ENCODE results near the gene HRNR. TPM values are rescaled to one million over a fixed set of nuclear protein-coding genes. Genes with fewer than 3 reads are reported as not detected.

The HRNR gene
- polyA plus RNA-seq, 3 donors: not detected

DNA sequence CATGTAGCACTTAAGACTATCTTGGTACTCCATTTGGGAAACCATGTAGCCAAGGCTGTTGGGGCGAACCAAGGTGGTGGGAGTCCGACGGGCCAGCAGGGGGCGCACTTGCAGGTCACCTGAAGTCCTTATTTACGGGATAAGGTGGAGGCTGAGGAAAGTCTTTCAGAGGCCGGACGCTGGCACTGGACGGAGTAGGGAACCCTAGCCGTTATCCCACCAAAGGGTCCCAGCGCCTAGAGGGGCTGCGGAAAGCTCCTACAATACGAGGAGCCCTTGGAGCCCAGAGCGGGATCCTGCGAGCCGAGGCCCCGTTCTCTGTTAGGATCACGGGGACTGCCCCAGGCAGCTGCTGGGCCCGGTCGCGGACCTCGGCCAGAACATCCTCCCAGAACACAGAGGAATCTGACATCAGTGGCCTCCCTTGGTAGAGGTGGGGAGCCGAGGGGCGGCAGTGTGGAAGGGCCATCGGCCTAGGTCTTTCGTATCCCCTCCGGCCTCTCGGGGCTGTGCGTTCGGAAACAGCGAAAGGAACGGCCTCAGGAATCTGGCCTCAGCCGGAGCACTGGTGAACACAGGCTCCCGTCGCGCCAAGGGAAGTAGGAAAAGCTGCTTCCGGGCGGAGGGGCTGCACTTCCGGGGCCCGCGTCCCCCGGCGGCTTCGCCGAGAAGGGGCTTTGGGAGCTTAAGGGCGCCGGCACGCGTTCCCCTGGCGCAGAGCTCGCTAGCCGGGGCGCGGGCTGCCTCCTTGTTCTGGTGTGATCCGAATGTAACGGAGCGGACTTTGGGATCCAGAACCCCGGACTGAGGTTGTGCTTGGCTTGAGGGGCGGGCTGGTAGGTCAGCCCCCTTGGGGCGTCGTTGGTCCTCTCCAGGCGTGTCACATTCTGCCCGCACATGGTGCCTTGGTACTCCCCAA is 35.1 kb downstream of the HRNR start:
- peaks cover 12 to 34% (median 23%) of the 10 kb centered on the region in 3 donors for H3K27me3 Mint-ChIP-seq (ENCODE audit: low read depth in 3 of 3)
- no peak overlapping the region for H3K27ac Mint-ChIP-seq
- peak overlapping the region; percentile 78 to 87 for H3K4me3 Mint-ChIP-seq
- Histone ChIP-seq H3K4me3 (replicated peaks in 1 of 3; ENCODE audit: low read depth in 2 of 3, low read length in 3 of 3) (peak overlapping the region; percentile 30 to 82 (median 35)), H3K9ac (ENCODE audit: insufficient read depth, low read length, poor library complexity, severe bottlenecking) (peak overlapping the region; percentile 66), H3K9me3 (replicated peaks in 1 of 2; ENCODE audit: control insufficient read depth in 1 of 2, insufficient read depth in 1 of 2, low read length in 2 of 2) (no peaks in the 10 kb centered on the region), H3K79me2 (ENCODE audit: insufficient read depth, low read length) (no peaks in the 10 kb centered on the region), H3K27ac (ENCODE audit: low read depth in 1 of 2, low read length in 2 of 2) (no peak overlapping the region), H4K20me1 (ENCODE audit: insufficient read depth, low read length) (no peaks in the 10 kb centered on the region), H3K4me1 (ENCODE audit: control insufficient read depth in 1 of 2, insufficient read depth in 2 of 2, low read length in 2 of 2) (peaks cover 15 to 20% of the 10 kb centered on the region in 2 donors), H3K4me2 (replicated peaks; ENCODE audit: extremely low read depth, low read length, poor library complexity, severe bottlenecking) (peak overlapping the region; percentile 99), H3K36me3 (replicated peaks in 1 of 2; ENCODE audit: control insufficient read depth in 1 of 2, insufficient read depth in 2 of 2, low read length in 2 of 2) (no peaks in the 10 kb centered on the region), H2AFZ (ENCODE audit: insufficient read depth, low read depth, low read length, poor library complexity, severe bottlenecking) (peak overlapping the region; percentile 91), H3K27me3 (ENCODE audit: control insufficient read depth in 2 of 2, insufficient read depth in 2 of 2, low read length in 2 of 2) (peaks cover 0 to 15% of the 10 kb centered on the region in 2 donors)
- TF ChIP-seq, protein P1, sequence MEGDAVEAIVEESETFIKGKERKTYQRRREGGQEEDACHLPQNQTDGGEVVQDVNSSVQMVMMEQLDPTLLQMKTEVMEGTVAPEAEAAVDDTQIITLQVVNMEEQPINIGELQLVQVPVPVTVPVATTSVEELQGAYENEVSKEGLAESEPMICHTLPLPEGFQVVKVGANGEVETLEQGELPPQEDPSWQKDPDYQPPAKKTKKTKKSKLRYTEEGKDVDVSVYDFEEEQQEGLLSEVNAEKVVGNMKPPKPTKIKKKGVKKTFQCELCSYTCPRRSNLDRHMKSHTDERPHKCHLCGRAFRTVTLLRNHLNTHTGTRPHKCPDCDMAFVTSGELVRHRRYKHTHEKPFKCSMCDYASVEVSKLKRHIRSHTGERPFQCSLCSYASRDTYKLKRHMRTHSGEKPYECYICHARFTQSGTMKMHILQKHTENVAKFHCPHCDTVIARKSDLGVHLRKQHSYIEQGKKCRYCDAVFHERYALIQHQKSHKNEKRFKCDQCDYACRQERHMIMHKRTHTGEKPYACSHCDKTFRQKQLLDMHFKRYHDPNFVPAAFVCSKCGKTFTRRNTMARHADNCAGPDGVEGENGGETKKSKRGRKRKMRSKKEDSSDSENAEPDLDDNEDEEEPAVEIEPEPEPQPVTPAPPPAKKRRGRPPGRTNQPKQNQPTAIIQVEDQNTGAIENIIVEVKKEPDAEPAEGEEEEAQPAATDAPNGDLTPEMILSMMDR (IDR thresholded peaks at IDR 0.05): peak; percentile 97
- H3K9me3 Mint-ChIP-seq: peaks cover 0 to 3% (median 0%) of the 10 kb centered on the region in 7 donors
- intact Hi-C loops (cut with micrococcal nuclease): loop anchor here in 1 of 2 donors (2.0 kb wide), 1 partner anchor 270 kb away; no protein-coding TSS in a partner anchor
- no peaks in the 10 kb centered on the region for H3K36me3 Mint-ChIP-seq
- 8% methylated on average over 54 of the region's 62 CpGs for WGBS (ENCODE audit: insufficient coverage)
- peaks cover 27% of the 10 kb centered on the region for H3K4me1 Mint-ChIP-seq
- peak; percentile 59 to 71 (median 66) for DNase-seq

DNA sequence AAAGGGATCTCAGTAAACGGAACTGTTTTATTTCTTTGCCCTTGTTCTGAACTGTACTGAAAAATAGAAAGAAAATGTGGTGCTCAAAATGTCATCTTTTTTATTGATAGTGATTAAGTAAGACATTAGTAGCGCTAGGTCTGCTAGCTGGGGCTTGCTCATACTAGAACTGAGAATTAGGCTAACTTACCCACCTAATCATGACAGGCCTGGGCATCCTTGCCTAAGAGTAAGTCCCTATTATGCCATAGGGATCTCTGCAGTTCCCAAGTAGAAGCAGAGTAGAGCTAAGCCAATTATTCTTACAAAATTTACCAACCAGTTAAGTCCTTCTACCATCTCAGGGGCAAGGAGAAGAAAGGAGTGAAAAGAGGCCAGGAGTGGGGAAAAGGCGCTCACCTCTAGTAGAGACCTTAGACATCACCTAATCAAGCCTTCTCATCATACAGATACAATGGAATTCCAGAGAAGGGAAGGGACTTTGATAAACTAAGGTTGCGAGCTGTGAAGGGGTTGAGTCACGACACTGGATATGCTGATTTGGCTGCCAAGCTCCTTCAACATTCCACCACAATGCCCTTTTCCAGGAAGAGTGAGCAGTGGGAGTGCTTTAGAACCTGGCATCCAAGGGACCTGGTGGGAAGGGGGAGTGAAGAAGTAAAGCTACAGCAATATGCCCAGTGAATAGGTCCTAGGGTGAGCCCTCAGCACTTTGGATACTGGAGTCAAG is 37.3 kb downstream of the HRNR start:
- WGBS (ENCODE audit: insufficient coverage): no CpG with 5 or more reads among the region's 5 CpGs
- intact Hi-C loops (cut with micrococcal nuclease): no loop called here
- H3K79me2 ChIP-seq (ENCODE audit: insufficient read depth, low read length): no peaks in the 10 kb centered on the region
- H3K27ac ChIP-seq (ENCODE audit: low read depth in 1 of 2, low read length in 2 of 2): no peak overlapping the region
- Mint-ChIP-seq H3K4me1 (peaks cover 35% of the 10 kb centered on the region), H3K9me3 (peaks cover 0 to 3% (median 0%) of the 10 kb centered on the region in 7 donors), H3K4me3 (no peak overlapping the region), H3K36me3 (no peaks in the 10 kb centered on the region), H3K27me3 (ENCODE audit: low read depth in 3 of 3) (peaks cover 11 to 25% (median 23%) of the 10 kb centered on the region in 3 donors), H3K27ac (peak overlapping the region in 1 of 7 donors; percentile 78)
- H3K9ac ChIP-seq (ENCODE audit: insufficient read depth, low read length, poor library complexity, severe bottlenecking): no peak overlapping the region
- H3K4me3 ChIP-seq (replicated peaks in 1 of 3; ENCODE audit: low read depth in 2 of 3, low read length in 3 of 3): no peak overlapping the region
- no peak for DNase-seq
- H3K4me1 ChIP-seq (ENCODE audit: control insufficient read depth in 1 of 2, insufficient read depth in 2 of 2, low read length in 2 of 2): peaks cover 15 to 20% of the 10 kb centered on the region in 2 donors
- peaks cover 0 to 15% of the 10 kb centered on the region in 2 donors for H3K27me3 ChIP-seq (ENCODE audit: control insufficient read depth in 2 of 2, insufficient read depth in 2 of 2, low read length in 2 of 2)
- H2AFZ ChIP-seq (ENCODE audit: insufficient read depth, low read depth, low read length, poor library complexity, severe bottlenecking): no peak overlapping the region
- H4K20me1 ChIP-seq (ENCODE audit: insufficient read depth, low read length): no peaks in the 10 kb centered on the region
- H3K36me3 ChIP-seq (replicated peaks in 1 of 2; ENCODE audit: control insufficient read depth in 1 of 2, insufficient read depth in 2 of 2, low read length in 2 of 2): no peaks in the 10 kb centered on the region
- H3K4me2 ChIP-seq (replicated peaks; ENCODE audit: extremely low read depth, low read length, poor library complexity, severe bottlenecking): no peak overlapping the region
- TF ChIP-seq, protein P1 (IDR thresholded peaks at IDR 0.05): no peak
- H3K9me3 ChIP-seq (replicated peaks in 1 of 2; ENCODE audit: control insufficient read depth in 1 of 2, insufficient read depth in 1 of 2, low read length in 2 of 2): no peaks in the 10 kb centered on the region
